ENCODE data around the gene RAB40B. TPM values are rescaled to one million over a fixed set of nuclear protein-coding genes. Genes with fewer than 3 reads are reported as not detected.

Gene RAB40B
- polyA plus RNA-seq, 2 of the 4 experiments (the other 2 are of a cell fraction): 5.6 to 9.4 TPM

- TF ChIP-seq ZFP36 (IDR thresholded peaks at IDR 0.05; ENCODE audit: borderline replicate concordance, partially characterized antibody) (no peak), NR3C1 (IDR thresholded peaks at IDR 0.05) (no peak), CEBPB (IDR thresholded peaks at IDR 0.05) (no peak), FOXS1 (CRISPR knock-in tag; IDR thresholded peaks at IDR 0.05) (no peak), MYC (IDR thresholded peaks at IDR 0.05; ENCODE audit: borderline replicate concordance, low read length) (no peak)
Observed at GRCh38 chr17:82636626-82637598, 61.6 kb downstream of the RAB40B start (continued).

GRCh38 chr17:82633343-82633742 lies 65.2 kb downstream of the RAB40B start:
- DNase-seq (ENCODE audit: low read depth in 1 of 2, low spot score in 1 of 2) (no peak), ATAC-seq (no peak), FAIRE-seq (no peak)
- no peak for TF ChIP-seq PBX3 (IDR thresholded peaks at IDR 0.05)
- TF ChIP-seq NFE2L2 (conservative IDR thresholded peaks at IDR 0.05; ENCODE audit: low read length): no peak
- no peak for TF ChIP-seq HOXB5 (CRISPR knock-in tag; IDR thresholded peaks at IDR 0.05)
- no peak for TF ChIP-seq MAFK (IDR thresholded peaks at IDR 0.05; ENCODE audit: partially characterized antibody)
- TF ChIP-seq RCOR1 (IDR thresholded peaks at IDR 0.05; ENCODE audit: low read depth, low read length): no peak
- no peak for TF ChIP-seq RFX5 (IDR thresholded peaks at IDR 0.05)
- TF ChIP-seq JUN (IDR thresholded peaks at IDR 0.05): no peak
- TF ChIP-seq NR3C1 (IDR thresholded peaks at IDR 0.05): no peak
- TF ChIP-seq CHD4 (IDR thresholded peaks at IDR 0.05; ENCODE audit: borderline replicate concordance): no peak
- no peaks in the 10 kb centered on the region for H3K9me3 ChIP-seq
- H3K4me3 ChIP-seq: no peak overlapping the region
- no peak overlapping the region for H3K27ac ChIP-seq
- ChIA-PET POLR2A (no interaction called here), CTCF (interaction anchor here (1.2 kb wide), 1 partner anchor 9 kb away, joined by 3 read pairs; no protein-coding TSS in a partner anchor)
- H3K4me2 ChIP-seq: no peak overlapping the region
- H3K4me1 ChIP-seq: no peaks in the 10 kb centered on the region

GRCh38 chr17:82632451-82632850 lies 66.0 kb downstream of the RAB40B start:
- WGBS (ENCODE audit: missing lambda C conversion rate): 95% methylated on average over 8 of the region's 8 CpGs
- H3K4me2 ChIP-seq: no peak overlapping the region
- ChIA-PET CTCF (interaction anchor here (1.2 to 1.5 kb wide), 2 partner anchors 10 kb away, joined by 3 to 5 read pairs; no protein-coding TSS in a partner anchor), POLR2A (no interaction called here)
- H3K4me3 ChIP-seq: no peak overlapping the region
- TF ChIP-seq REST (IDR thresholded peaks at IDR 0.05) (no peak), USF2 (IDR thresholded peaks at IDR 0.05) (no peak)
- DNase-seq (ENCODE audit: low read depth in 1 of 2, low spot score in 1 of 2) (no peak), ATAC-seq (no peak), FAIRE-seq (no peak)
- H3K4me1 ChIP-seq: no peaks in the 10 kb centered on the region
- no peaks in the 10 kb centered on the region for H3K9me3 ChIP-seq
- H3K27ac ChIP-seq: no peak overlapping the region
